Measurements from ENCODE around the gene CORO2A.
"Not testable (repeated sequence)": the region's sequence is repeated elsewhere in the genome, so short reads cannot be mapped to it uniquely, and the experiment has no call there.

- TF ChIP-seq CTCF, POLR2AphosphoS5, EP300 (IDR thresholded peaks at IDR 0.05): not testable (repeated sequence)
These were observed 101.8 kb downstream of the CORO2A start for GRCh38 chr9:98090674-98091073.
